GM21737 (cell line): Measurements from ENCODE around the gene RAB21.
"Not testable (repeated sequence)": the region's sequence is repeated elsewhere in the genome, so short reads cannot be mapped to it uniquely, and the experiment has no call there.

Source experiments
- ATAC-seq: cut with Tn5 transposase; IDR thresholded peaks from one replicate; pipeline ENCODE4 v1.9.1; 2021; ENCODE audit warnings: mild to moderate bottlenecking, moderate library complexity; ENCODE audit not compliant: unreplicated experiment

Gene RAB21

DNA sequence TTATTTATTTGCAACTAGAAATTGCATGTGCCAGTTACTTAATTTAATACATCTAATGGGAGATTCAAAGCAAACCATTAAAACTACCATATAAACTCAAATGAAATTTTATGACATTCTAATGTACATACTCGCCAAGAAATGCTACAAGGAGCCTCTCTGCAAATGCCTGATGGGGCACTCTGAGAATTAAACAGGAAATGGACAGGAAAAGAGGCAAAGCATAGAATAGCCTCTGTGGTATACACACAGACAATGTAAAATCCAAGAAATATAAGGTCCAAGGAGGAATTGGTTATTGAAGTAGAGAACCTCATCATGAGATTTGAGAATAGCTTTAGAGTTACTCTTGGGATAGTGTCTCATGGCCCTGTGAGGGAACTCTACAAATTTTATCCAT, 41.2 kb downstream of the RAB21 start:
- ATAC-seq, result no peak

DNA sequence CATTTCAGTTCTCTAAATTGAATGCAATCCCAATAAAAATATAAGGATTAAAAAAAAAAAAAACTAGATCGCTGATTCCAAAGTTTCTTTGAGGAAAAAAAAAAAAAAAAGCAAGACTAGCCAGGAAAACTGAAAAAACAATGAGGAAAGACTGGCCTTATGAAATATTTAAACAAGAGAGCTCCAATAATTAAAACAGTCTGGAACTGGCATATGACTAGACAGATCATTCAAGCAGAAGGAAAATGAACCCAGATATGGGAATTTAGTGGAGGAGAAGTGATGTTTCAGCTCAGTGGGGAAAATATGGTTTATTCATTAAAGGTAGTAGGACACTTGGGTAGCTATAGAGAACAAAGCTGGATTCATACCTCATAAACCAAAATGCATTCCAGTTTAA, 42.9 kb downstream of the RAB21 start:
- ATAC-seq, result no peak

DNA sequence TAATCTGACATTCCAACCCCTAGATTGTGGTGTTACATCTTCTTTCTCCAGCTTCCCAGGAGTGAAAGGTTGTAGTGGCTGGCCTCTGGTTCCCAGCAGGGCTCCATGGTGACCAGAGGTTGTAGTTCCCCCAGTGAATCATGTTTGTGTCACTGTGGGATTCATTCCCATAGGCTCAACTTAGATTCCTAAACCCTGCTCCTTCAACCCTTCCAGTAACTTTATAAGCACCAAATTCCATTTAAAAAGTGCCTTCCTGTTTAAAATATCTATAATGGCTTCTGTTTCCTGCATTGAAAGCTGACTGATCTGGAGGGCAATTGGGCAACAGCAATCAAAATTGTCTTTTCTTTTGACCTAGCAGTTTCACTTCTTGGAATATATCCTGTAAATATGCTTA, 44.4 kb downstream of the RAB21 start:
- ATAC-seq, result no peak

DNA sequence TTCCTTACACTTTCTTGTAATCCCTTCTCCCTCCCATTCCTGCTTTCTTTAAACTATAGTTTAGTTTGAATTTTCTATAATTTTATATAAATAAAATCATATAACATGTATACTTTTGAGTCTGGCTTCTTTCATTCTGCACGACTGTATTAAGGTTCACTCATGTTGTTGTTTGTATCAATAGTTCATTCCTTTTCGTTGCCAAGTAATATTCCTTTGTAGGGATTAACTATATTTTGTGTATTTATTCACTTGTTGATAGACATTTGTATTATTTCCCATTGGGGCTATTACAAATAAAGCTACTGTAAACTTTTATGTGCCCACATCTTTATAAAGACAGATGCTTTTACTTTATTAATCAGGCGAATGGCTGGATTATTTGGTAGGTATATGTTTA, 45.5 kb downstream of the RAB21 start:
- no peak for ATAC-seq

DNA sequence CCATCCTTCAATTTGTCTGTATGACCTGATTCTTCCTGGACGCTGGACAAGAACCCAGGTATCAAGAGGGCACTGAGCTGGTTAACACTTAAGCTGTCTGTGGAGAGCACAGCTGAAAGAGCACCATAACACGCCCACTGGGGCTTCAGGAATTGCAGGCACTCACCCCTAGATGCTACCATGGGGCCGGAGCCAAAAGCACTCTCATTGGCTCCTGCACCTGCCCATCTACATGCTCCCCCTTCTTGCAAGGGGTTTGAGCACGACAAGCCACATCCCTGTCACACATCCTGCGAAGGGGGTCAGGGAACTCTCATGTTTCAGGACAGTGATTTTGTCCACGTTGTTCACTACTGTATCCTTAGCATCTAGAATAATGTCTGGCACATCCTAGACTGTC, 49.8 kb downstream of the RAB21 start:
- ATAC-seq, result no peak

DNA sequence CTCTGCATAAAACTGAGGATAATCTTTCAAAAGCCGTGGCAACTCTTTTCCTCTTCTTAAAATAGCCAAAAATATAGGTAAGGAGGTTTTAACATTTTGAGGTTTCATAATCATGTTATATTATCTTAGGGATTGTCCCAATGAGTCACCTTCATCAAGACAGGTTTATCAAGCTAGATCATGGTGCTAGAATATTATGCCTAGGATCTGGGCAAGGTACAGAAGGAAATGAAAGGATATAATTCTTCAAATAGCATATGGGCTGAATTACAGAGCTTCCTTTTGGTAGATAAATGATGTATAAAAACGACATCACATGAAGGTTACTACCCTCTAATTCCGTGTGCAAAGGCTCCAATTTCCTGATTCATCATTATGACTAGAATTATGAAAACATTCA, 56.3 kb downstream of the RAB21 start:
- no peak for ATAC-seq

DNA sequence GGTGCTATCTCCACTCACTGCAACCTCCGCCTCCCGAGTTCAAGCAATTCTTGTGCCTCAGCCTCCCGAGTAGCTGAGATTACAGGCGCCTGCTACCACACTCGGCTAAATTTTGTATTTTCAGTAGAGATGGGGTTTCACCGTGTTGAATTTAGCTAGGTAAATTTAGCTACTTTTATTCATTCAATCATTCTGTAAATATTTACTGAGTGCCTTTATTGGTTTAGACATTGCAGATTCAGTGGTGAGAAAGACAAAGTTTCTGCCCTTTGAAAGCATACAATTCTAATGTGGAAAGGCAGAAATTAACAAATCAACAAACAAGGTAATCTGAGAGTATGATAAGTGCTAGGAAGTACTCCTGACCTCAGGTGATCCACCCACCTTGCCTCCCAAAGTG, 60.6 kb downstream of the RAB21 start:
- ATAC-seq, result not testable (repeated sequence)

DNA sequence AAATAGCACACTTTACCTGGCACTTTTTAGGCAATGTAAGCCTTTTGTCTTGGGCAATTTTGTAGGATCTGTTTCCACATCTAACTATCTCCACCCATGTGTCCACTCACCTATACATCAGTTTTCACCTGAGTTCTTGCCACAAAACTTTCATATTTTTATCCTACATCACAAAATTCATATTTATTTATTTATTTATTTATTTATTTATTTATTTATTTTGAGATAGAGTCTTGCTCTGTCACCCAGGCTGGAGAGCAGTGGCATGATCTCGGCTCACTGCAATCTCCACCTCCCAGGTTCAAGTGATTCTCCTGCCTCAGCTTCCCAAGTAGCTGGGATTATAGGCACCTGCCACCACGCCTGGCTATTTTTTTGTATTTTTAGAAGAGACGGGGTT, 67.4 kb downstream of the RAB21 start:
- ATAC-seq, result not testable (repeated sequence)

DNA sequence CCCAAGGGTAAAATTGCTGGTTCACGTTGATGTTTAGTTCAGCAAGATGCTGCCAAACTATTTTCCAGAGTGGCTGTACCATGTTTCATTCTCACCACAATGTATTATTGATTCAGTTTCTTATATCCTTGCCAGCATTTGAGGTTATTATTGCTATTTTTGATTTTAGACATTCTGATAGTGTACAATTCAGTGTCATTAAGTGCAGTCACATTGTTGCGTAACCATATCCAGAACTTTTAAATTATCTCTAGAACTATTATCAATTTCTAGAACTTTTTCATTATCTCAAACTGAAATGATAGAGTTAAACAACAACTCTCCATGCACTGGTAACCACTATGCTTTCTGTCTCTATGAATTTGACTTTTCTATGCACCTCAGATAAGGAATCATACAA, 74.2 kb downstream of the RAB21 start:
- ATAC-seq, result no peak

DNA sequence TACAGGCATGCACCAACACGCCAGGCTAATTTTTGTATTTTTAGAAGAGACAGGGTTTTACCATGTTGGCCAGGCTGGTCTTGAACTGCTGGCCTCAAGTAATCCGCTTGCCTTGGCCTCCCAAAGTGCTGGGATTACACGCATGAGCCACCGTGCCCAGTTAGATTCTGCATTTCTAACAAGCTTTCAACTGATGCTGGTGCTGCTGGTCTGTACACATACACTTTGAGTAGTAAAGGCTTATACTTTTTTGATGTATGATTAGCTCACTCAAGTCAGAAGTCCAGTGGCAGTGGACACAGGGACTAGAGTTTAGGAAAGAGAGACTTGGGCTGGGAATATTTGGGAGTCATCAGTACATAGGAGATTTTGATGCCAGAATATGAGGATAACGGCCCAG, 82.7 kb downstream of the RAB21 start:
- no peak for ATAC-seq

DNA sequence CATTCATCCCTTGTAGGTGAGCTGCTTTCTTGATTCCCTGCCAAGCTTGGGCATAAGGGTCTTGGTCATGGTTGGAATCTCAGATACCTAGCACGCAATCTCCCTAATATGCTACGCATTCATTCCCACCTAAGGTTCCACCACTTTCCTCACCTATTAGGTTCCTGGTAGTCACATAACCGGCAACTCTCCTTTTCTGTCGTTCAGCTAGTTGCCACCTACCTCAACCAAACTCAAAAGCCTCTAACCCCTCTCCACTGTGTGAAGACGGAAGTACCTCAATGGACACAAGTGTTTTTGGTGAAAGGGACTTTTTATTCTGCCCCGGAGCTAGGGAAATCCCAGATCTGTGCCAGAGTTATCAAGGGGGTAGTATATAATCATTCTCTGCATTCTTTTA, 83.6 kb downstream of the RAB21 start:
- ATAC-seq, result no peak

DNA sequence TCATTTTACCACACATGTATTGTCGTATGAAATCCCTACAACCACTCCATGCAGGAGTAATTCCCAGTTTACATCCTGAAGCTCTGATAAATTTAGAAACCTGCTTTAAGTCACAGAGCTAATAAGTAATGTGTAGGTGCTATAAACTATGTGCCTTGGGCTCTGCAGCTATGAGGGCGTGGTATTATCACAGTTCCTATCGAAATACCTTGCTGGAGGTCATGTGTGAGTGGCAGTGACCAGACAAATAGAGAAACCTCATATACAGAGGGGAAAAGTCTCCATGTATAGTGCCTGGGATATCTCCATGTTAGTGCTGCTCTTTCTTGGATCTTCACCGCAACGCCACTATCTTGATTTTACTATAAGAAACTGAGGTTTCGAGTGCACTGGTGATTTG, 84.0 kb downstream of the RAB21 start:
- ATAC-seq, result no peak

DNA sequence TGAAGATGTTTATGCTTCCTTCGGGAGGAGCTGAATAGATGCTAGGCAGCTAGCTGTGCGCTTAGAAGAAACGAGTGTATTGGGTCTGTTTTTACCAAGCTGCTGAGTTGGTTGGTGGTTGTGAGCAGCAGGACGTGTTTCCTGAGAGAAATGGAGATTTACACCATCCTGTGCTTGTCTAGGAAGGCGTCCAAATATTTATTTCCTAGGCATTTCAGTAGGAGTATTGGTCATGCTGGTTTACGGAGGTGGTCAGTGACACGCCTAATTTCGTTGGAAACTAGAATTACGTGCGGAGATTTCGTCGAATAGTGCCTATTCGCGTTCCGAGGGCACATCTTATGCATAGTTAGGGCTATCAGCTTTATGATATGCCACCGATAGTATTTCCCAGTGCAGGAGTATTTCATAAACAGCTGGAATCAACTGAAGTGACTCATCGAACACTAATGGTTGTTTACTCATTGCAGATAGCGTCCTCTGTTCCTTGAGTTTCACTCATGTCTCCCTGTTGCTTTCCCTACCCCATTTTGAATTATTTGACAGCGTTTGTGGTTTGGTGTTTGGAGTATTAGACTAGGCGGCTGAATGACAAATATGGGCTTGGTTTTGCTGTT, 85.7 kb downstream of the RAB21 start:
- peak; percentile 14 for ATAC-seq

DNA sequence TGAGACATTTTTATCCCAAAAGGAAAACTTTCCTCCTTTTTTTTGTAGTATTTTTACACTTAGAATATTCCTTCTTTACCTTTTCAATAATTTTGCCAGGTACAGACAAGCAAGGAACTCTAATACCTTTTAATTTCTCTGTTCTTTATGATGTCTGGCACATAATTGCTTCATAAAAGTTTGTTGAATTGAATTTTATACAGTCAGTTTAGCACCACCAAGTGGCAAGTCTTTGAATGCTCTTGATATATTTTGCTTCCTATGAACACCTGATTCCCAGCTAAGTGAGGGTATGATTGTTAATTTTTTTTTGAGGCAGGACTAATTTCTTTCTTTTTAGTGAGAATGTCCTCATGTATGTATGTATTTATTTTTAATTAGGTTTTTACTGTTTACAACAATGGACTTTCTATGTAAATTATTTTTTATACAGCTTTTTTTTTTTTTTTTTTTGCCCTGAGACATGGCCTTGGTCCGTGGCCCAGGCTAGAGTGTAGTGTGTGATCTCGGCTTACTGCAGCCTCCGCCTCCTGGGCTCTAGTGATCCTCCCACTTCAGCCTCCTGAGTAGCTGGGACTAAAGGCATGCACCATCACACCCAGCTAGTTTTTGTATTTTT, 91.8 kb downstream of the RAB21 start:
- no peak for ATAC-seq

DNA sequence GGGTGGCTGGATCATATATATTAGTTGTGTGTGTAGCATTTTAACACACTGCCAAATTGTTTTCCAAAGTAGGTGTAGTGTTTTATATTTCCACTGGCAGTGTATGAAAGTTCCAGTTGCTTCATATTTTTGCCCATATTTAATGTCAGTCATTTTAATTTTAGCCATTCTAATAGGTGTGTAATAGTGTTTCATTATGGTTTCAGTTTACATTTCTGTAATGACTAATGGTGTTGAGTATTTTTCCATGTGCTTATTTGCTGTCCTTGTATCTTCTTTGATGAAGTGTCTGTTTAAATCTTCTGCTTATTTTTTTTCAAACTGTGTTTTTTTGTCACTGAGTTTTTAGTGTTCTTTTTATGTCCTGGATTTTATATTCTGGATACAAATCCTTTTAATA, 93.5 kb downstream of the RAB21 start:
- no peak for ATAC-seq

DNA sequence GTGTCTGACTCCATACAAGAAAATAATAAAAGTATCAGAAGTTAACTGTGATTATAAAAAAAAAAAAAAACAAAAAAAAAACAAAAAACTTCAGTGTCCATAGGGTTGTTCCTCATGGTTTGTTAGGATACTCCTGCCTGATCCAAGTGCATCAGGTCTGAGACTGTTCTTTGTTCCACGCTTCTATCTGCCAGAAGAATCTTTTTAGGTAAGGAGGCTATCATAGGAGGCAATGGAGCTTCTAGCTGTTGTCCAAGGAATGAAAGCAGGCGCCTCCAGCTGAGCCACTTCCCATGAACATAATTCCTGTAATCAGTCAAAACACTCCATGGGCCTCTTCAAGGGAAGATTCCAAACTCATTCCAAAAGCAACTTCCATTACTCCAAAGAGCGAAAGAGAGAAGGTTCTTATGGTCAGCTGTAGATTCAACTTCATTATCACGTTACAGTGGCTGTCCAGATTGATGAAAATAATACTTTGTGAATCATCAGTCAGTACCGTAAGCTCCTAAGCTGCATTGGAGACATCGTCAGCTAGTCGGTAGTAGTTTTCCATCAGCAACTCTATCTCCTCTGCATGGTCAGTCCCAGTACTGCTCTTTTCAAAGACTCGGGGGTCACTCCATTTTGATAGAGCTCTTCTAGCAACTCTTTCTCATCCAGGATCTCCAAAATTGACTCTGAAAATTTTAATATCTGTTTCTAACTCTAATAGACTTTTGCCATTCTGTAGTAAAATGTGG, 94.6 kb downstream of the RAB21 start:
- ATAC-seq, result no peak
